Progenitor cell of endocrine pancreas (in vitro differentiated cells): ENCODE results near the gene TRIM71. TPM values are rescaled to one million over a fixed set of nuclear protein-coding genes. Genes with fewer than 3 reads are reported as not detected.
A peak's percentile ranks its signal among the peaks of the same experiment; 100 is the strongest.
"Not testable (repeated sequence)": the region's sequence is repeated elsewhere in the genome, so short reads cannot be mapped to it uniquely, and the experiment has no call there.

ENCODE experiments used
- DNase-seq: peaks from one replicate; pipeline ENCODE4 v3.0.0; 2021; ENCODE audit warnings: low spot score; ENCODE audit not compliant: unreplicated experiment
- H3K27ac Mint-ChIP-seq: 2 replicates; pipeline ENCODE4 v1.8.0; 2021; ENCODE audit warnings: mild to moderate bottlenecking, moderate library complexity, mixed read lengths
- H3K27me3 Mint-ChIP-seq: 2 replicates; pipeline ENCODE4 v1.8.0; 2021; ENCODE audit warnings: mixed read lengths
- H3K36me3 Mint-ChIP-seq: 2 replicates; pipeline ENCODE4 v1.8.0; 2022; ENCODE audit warnings: mixed read lengths; ENCODE audit not compliant: insufficient read depth
- H3K4me1 Mint-ChIP-seq: 2 replicates; pipeline ENCODE4 v1.8.0; 2021; ENCODE audit warnings: low read depth, mixed read lengths
- H3K4me3 Mint-ChIP-seq: 2 replicates; pipeline ENCODE4 v1.8.0; 2021; ENCODE audit warnings: low read depth, mild to moderate bottlenecking, moderate library complexity, mixed read lengths
- H3K9me3 Mint-ChIP-seq: 2 replicates; pipeline ENCODE4 v1.8.0; 2021; ENCODE audit warnings: low read depth, mixed read lengths
- total RNA-seq: library from RNA; stranded (reverse); gene quantifications from 2 replicates; pipeline ENCODE4 v1.2.1, GENCODE V29; 2021
- TF ChIP-seq, protein P1 (sequence below): fragments of 200-600 bp; sonication (generic); IDR thresholded peaks from one replicate; pipeline ENCODE4 v1.5.0; 2021; ENCODE audit warnings: antibody characterized with exemption, mild to moderate bottlenecking; ENCODE audit not compliant: unreplicated experiment

The TRIM71 gene
- total RNA-seq, 1 donor from 2014 or later = 61.3 TPM

DNA sequence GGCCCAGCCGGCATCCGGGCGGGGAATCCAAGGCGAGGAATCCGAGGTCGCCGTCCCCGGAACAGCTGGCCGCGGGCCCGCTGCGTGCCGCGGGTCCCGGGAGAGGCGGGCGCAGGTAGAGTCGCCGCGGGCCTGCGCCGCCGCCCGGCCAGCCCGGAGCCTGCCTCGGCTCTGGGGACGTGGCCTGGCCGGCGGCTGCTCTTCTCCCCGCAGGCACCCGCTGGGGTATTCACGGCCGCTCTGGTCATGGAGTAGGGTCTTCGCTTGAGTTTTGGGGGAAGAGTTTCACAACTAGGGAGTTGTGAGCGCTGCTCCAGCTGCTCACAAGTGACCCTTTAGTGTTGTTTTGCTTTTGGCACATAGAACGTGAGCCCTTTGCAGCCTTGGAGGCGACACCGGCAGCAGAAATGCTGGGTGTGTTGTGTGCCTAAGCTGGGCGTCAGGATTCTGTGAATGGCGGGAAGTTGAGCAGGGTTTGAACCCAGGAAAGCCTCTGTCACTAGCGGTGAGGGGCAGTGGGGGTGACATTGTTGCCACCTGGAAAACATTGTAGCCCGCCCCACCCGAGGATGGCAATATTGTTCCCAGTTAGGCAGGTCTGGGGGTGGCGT, 4.0 kb downstream of the TRIM71 start:
- TF ChIP-seq, protein P1, sequence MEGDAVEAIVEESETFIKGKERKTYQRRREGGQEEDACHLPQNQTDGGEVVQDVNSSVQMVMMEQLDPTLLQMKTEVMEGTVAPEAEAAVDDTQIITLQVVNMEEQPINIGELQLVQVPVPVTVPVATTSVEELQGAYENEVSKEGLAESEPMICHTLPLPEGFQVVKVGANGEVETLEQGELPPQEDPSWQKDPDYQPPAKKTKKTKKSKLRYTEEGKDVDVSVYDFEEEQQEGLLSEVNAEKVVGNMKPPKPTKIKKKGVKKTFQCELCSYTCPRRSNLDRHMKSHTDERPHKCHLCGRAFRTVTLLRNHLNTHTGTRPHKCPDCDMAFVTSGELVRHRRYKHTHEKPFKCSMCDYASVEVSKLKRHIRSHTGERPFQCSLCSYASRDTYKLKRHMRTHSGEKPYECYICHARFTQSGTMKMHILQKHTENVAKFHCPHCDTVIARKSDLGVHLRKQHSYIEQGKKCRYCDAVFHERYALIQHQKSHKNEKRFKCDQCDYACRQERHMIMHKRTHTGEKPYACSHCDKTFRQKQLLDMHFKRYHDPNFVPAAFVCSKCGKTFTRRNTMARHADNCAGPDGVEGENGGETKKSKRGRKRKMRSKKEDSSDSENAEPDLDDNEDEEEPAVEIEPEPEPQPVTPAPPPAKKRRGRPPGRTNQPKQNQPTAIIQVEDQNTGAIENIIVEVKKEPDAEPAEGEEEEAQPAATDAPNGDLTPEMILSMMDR = peak; percentile 25
- H3K27me3 Mint-ChIP-seq = no peaks in the 10 kb centered on the region
- peaks cover 42% of the 10 kb centered on the region for H3K4me1 Mint-ChIP-seq
- no peaks in the 10 kb centered on the region for H3K9me3 Mint-ChIP-seq
- peak; percentile 25 for DNase-seq
- H3K36me3 Mint-ChIP-seq = peaks cover 10% of the 10 kb centered on the region
- peak overlapping the region; percentile 91 for H3K4me3 Mint-ChIP-seq
- peak overlapping the region; percentile 93 for H3K27ac Mint-ChIP-seq

DNA sequence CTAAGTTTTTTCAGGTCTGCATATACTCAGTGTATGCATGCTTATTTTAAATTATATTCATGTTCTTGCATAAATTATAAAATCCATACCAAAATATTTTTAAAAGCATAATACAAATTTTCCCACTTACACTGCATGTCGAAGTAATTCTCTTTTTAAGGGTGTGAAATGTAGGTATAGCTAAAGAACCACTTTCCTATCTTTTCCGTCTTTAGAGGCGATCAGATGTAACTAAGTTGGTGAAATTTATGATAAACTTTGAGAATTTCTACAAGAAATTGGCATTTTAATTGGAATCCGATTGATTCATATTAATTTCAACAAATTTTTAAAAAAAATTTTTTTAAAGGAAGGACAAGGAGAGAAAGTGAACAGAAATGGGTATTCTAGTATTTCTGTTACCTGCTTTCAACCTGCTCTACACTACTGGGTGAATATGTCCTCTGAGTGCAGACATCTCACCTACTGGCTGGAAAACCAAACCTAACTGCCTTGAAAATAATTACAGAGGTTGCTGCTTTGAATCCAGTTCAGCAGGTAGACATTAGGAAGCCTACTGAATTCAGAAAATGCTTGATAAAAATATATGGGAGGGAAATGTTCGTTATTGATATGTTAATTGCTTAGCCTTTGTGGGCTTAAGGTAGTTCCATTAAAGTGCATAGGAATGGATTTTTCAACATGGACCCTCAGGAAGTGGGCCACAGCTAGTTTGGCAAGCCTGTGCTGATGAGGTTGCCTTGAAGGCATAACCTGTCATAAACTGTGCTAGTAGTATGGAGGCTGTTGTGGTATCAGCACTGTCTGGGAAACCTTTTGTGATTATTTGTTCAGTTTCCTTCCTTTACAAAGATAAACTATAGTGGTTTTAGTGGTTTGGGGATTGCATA, 5.1 kb downstream of the TRIM71 start:
- TF ChIP-seq, protein P1 = no peak
- H3K9me3 Mint-ChIP-seq = no peaks in the 10 kb centered on the region
- no peaks in the 10 kb centered on the region for H3K27me3 Mint-ChIP-seq
- DNase-seq = no peak
- no peak overlapping the region for H3K4me3 Mint-ChIP-seq
- H3K36me3 Mint-ChIP-seq = peaks cover 10% of the 10 kb centered on the region
- H3K4me1 Mint-ChIP-seq = peaks cover 52% of the 10 kb centered on the region
- H3K27ac Mint-ChIP-seq = peak overlapping the region; percentile 55

DNA sequence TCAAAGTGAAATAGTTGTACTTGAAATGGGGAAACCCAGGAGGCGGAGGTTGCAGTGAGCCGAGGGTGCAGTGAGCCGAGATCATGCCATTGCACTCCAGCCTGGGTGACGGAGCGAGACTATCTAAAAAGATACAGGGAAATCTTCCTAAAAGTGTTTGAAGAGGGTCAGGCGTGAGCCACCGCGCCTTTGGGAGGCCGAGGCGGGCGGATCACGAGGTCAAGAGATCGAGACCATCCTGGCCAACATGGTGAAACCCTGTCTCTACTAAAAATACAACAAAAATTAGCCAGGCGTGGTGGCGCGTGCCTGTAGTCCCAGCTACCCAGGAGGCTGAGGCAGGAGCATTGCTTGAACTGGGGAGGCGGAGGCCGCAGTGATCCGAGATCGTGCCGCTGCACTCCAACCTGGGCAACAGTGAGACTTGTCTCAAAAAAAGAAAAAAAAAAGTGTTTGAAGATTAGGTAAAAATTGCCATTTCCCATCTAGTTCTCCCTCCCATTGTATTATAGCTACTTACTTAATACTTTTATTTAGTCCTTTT, 5.9 kb downstream of the TRIM71 start:
- not testable (repeated sequence) for H3K36me3 Mint-ChIP-seq, DNase-seq, H3K9me3 Mint-ChIP-seq, H3K27me3 Mint-ChIP-seq
- Mint-ChIP-seq H3K4me1 (peaks cover 55% of the 10 kb centered on the region), H3K27ac (peak overlapping the region; percentile 55), H3K4me3 (peak overlapping the region; percentile 26)

DNA sequence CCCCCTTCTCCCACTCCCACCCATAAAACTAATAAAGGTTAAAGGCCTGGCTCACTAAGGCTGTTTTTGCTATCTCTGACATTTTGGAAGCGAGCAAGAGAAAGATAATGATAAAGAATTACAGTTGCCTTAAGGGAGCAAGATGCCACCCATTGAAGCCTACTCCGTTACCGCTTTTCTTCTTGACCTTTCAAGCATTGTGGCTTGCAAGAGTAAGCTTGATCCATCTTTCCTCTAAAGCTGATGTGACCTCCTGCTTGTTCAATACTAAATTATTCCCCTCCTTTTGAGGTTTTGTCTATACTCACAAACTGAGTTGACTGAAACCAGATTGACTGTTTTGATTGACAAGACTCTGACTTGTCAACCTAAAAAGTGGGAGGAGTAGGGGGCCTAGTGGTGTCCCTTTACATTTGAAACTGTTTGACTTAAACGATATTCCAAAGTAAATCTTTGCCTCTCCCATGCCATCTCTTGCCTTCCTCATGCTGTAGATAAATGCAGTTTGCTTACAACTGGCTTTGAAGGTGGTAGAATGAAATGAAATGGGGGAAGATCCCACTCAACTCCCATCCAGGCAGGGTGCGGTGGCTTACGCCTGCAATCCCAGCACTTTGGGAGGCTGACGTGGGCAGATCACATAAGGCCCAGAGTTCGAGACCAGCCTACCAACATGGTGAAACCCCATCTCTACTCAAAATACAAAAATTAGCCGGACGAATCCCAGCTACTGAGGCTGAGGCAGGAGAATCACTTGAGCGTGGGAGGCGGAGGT, 8.0 kb downstream of the TRIM71 start:
- Mint-ChIP-seq H3K9me3 (no peaks in the 10 kb centered on the region), H3K4me3 (no peak overlapping the region), H3K4me1 (peaks cover 39% of the 10 kb centered on the region), H3K27me3 (no peaks in the 10 kb centered on the region), H3K27ac (no peak overlapping the region), H3K36me3 (peaks cover 4% of the 10 kb centered on the region)
- TF ChIP-seq, protein P1 = no peak
- no peak for DNase-seq

DNA sequence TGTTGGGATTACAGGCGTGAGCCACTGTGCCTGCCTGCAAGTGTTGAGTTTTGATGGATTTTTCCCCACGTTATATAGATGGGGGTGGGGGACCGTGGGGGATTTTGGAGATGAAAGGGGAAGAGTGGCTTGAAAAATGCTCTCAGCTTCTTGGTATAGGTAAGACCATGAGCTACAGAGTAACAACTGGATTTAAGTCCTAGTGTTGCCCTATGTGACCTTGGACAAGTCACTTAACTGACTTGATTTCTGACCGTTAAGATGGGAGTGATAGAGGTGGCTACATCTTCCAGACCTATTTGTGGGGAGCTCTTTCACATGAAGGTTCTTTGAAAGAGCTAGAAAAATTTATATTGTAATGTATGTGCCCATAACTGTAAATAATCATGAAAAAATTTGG, 13.3 kb downstream of the TRIM71 start:
- Mint-ChIP-seq H3K4me1 (peaks cover 35% of the 10 kb centered on the region), H3K4me3 (no peak overlapping the region), H3K36me3 (no peaks in the 10 kb centered on the region), H3K9me3 (no peaks in the 10 kb centered on the region), H3K27me3 (no peaks in the 10 kb centered on the region), H3K27ac (no peak overlapping the region)
- no peak for DNase-seq
- TF ChIP-seq, protein P1 = no peak
